PC-3 (cell line): ENCODE measurements around the gene AGAP4. TPM values are rescaled to one million over a fixed set of nuclear protein-coding genes. Genes with fewer than 3 reads are reported as not detected.
"Not testable (repeated sequence)": the region's sequence is repeated elsewhere in the genome, so short reads cannot be mapped to it uniquely, and the experiment has no call there.

Source experiments
- ATAC-seq: fragments of 200-7000 bp; cut with Tn5 transposase; 2 replicates; pipeline ENCODE4 v1.9.1; 2020; ENCODE audit warnings: mild to moderate bottlenecking, moderate library complexity
- BruUV-seq: library from RNA; stranded (reverse); fragments of 400-500 nt; replicated peaks from 2 replicates; lab custom pipeline; 2021; lab: Mats Ljungman, UMichigan
- CTCF ChIA-PET: fragments of 300-600 bp; sonication (Branson Sonifier 250); formaldehyde crosslinking; loops from one replicate; lab custom pipeline; 2022; ENCODE audit warnings: antibody characterized with exemption; lab: Charles Lee
- POLR2A ChIA-PET: fragments of 300-600 bp; sonication (Branson Sonifier 250); formaldehyde crosslinking; loops from one replicate; lab custom pipeline; 2022; ENCODE audit warnings: antibody characterized with exemption; ENCODE audit not compliant: unreplicated experiment; lab: Charles Lee
- DNase-seq: peaks from one replicate; pipeline ENCODE4 v3.0.0-alpha.2; 2015
- H2AFZ ChIP-seq: fragments of 300-600 bp; sonication (generic); 2 replicates; pipeline ENCODE4 v1.6.0; 2016; ENCODE audit warnings: antibody characterized with exemption, low read length
- H3F3A ChIP-seq: fragments of 300-600 bp; sonication (generic); one replicate; pipeline ENCODE4 v1.6.0; 2017; ENCODE audit warnings: antibody characterized with exemption, low read length, control low read depth, mild to moderate bottlenecking; ENCODE audit not compliant: unreplicated experiment
- H3K27ac ChIP-seq: fragments of 300-600 bp; sonication (generic); 2 replicates; pipeline ENCODE4 v1.5.1; 2016; ENCODE audit warnings: mild to moderate bottlenecking, low read length
- H3K27me3 ChIP-seq: fragments of 300-600 bp; sonication (generic); 2 replicates; pipeline ENCODE4 v1.6.1; 2016; ENCODE audit warnings: low read length, mixed read lengths
- H3K36me3 ChIP-seq: fragments of 300-600 bp; sonication (generic); 2 replicates; pipeline ENCODE4 v1.6.1; 2016; ENCODE audit warnings: low read depth, mixed run types, low read length, mixed read lengths
- H3K4me1 ChIP-seq: fragments of 300-600 bp; sonication (generic); 2 replicates; pipeline ENCODE4 v1.5.1; 2016; ENCODE audit warnings: low read length; ENCODE audit not compliant: insufficient read depth
- H3K4me2 ChIP-seq: fragments of 300-600 bp; sonication (generic); 2 replicates; pipeline ENCODE4 v1.6.0; 2016; ENCODE audit warnings: low read length
- H3K4me3 ChIP-seq: fragments of 300-600 bp; sonication (generic); 2 replicates; pipeline ENCODE4 v1.5.1; 2016; ENCODE audit warnings: mild to moderate bottlenecking, low read length, mixed read lengths
- H3K79me2 ChIP-seq: fragments of 300-600 bp; sonication (generic); 2 replicates; pipeline ENCODE4 v1.6.1; 2017; ENCODE audit warnings: low read length, mixed read lengths
- H3K9ac ChIP-seq: fragments of 300-600 bp; sonication (generic); 2 replicates; pipeline ENCODE4 v1.6.0; 2016; ENCODE audit warnings: mild to moderate bottlenecking, low read length
- H3K9me2 ChIP-seq: fragments of 300-600 bp; sonication (generic); replicated peaks from 2 replicates; pipeline ENCODE4 v1.6.1; 2016; ENCODE audit warnings: mixed run types, low read length, mixed read lengths
- H3K9me3 ChIP-seq: fragments of 300-600 bp; sonication (generic); 2 replicates; pipeline ENCODE4 v1.6.1; 2016; ENCODE audit warnings: low read length, mixed read lengths
- H4K20me1 ChIP-seq: fragments of 300-600 bp; sonication (generic); 2 replicates; pipeline ENCODE4 v1.6.1; 2016; ENCODE audit warnings: low read length, mixed read lengths
- intact Hi-C: fragments of 100-400 bp; cut with micrococcal nuclease; formaldehyde crosslinking; loops from 2 replicates; pipeline ENCODE4 v1.9.0; 2023
- total RNA-seq: library from RNA; depleted of rRNA; stranded (reverse); fragments of >200 nt; gene quantifications from 2 replicates; pipeline ENCODE4 v1.2.3, GENCODE V29; 2014; rRNA removed

The AGAP4 gene
- total RNA-seq, 1 experiment from 2014 or later: 6.3 TPM

GRCh38 chr10:45794761-45795160 lies 52.5 kb downstream of the AGAP4 start:
- DNase-seq, H4K20me1 ChIP-seq, H3K79me2 ChIP-seq, intact Hi-C loops, H3F3A ChIP-seq, H3K27ac ChIP-seq, ATAC-seq, BruUV-seq, CTCF ChIA-PET, H3K9me2 ChIP-seq, H3K4me1 ChIP-seq, H3K27me3 ChIP-seq, H3K4me2 ChIP-seq, H3K4me3 ChIP-seq, POLR2A ChIA-PET, H3K36me3 ChIP-seq, H2AFZ ChIP-seq, H3K9ac ChIP-seq, H3K9me3 ChIP-seq: not testable (repeated sequence)

GRCh38 chr10:45790694-45791426 lies 56.4 kb downstream of the AGAP4 start:
- POLR2A ChIA-PET, H3K9me3 ChIP-seq, H3K4me3 ChIP-seq, H4K20me1 ChIP-seq, H3K27me3 ChIP-seq, H3K27ac ChIP-seq, intact Hi-C loops, H3K36me3 ChIP-seq, H3F3A ChIP-seq, H3K4me1 ChIP-seq, CTCF ChIA-PET, H2AFZ ChIP-seq, H3K9ac ChIP-seq, DNase-seq, H3K4me2 ChIP-seq, H3K79me2 ChIP-seq, ATAC-seq, H3K9me2 ChIP-seq, BruUV-seq: not testable (repeated sequence)

GRCh38 chr10:45789991-45790390 lies 57.3 kb downstream of the AGAP4 start:
- H3K4me3 ChIP-seq, H3K4me2 ChIP-seq, H3K27me3 ChIP-seq, CTCF ChIA-PET, H3K27ac ChIP-seq, H3F3A ChIP-seq, H3K9me3 ChIP-seq, DNase-seq, ATAC-seq, H3K79me2 ChIP-seq, H3K4me1 ChIP-seq, H2AFZ ChIP-seq, intact Hi-C loops, POLR2A ChIA-PET, H3K9ac ChIP-seq, BruUV-seq, H3K9me2 ChIP-seq, H3K36me3 ChIP-seq, H4K20me1 ChIP-seq: not testable (repeated sequence)

DNA sequence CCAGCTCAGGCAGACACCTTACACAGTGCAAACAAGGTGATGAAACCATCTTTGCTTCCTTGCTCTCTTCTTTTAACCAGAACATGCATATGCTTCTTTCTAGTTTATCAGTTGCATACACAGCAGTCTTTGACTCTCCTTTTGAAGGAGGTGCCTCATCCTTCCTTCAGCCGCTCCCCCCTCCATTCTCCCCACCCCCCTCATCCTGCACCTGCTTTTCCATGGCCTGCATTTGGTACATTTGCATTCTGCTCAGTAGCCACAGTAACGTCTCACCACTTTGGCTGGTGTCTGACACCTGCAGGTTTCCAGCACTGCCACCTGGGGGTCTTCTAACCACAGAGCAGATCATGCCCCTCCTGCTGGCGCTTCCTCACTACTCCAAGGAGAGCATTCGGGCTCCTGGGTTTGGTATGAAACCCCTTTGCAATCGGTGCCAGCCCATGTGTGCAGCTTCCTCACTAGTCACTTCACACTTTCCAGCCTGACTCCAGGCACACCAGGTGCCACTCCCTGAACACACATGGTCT lies 60.0 kb downstream of the AGAP4 start:
- H3K9ac ChIP-seq, H3K36me3 ChIP-seq, H3K27me3 ChIP-seq, H3K4me3 ChIP-seq, H3K9me3 ChIP-seq, ATAC-seq, H3K79me2 ChIP-seq, H3K4me2 ChIP-seq, H3K4me1 ChIP-seq, H3K9me2 ChIP-seq, POLR2A ChIA-PET, H2AFZ ChIP-seq, H3F3A ChIP-seq, BruUV-seq, DNase-seq, CTCF ChIA-PET, H4K20me1 ChIP-seq, intact Hi-C loops, H3K27ac ChIP-seq: not testable (repeated sequence)

DNA sequence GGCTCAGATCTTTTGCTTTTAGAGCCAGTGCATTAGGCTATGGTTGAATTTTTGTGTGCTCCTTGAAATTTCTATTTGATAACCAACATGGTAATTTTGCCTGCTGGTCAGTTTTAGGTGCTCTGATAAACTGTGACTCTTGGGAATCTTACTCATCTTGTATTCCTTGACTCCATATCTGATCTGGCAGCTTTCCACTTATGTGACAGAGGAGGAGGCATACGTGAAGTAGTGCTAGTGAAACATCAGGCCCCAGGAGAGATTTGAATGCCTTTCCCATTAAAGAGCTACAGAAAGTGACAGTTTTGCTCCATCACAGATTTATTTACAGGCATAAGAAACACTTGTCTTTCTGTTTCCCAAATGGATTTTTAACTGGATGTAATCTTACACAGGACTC lies 61.1 kb downstream of the AGAP4 start:
- CTCF ChIA-PET, H3K27me3 ChIP-seq, POLR2A ChIA-PET, H2AFZ ChIP-seq, H3K4me3 ChIP-seq, H3K4me2 ChIP-seq, H3K27ac ChIP-seq, H3K36me3 ChIP-seq, ATAC-seq, H3K4me1 ChIP-seq, H3F3A ChIP-seq, H3K9ac ChIP-seq, H4K20me1 ChIP-seq, intact Hi-C loops, H3K9me3 ChIP-seq, H3K9me2 ChIP-seq, BruUV-seq, DNase-seq, H3K79me2 ChIP-seq: not testable (repeated sequence)

Other genes starting within 250 kb of the AGAP4 start
- gene ZFAND4, start 174.7 kb downstream of the AGAP4 start, total RNA-seq: 7.9 and 8.7 TPM in 2 replicates
- gene WASHC2C, start 120.2 kb downstream of the AGAP4 start, total RNA-seq: 16.1 and 17.3 TPM in 2 replicates
- gene TIMM23, start 125.0 kb upstream of the AGAP4 start, total RNA-seq: 97.9 and 99.2 TPM in 2 replicates
- gene NCOA4, start 183.1 kb upstream of the AGAP4 start, total RNA-seq: 60.0 and 61.7 TPM in 2 replicates
- not detected in 2 replicates for gene MSMB, start 198.8 kb upstream of the AGAP4 start, total RNA-seq